ENCODE measurements around the gene USP44. TPM values are rescaled to one million over a fixed set of nuclear protein-coding genes. Genes with fewer than 3 reads are reported as not detected.
"Not testable (repeated sequence)": the region's sequence is repeated elsewhere in the genome, so short reads cannot be mapped to it uniquely, and the experiment has no call there.

The USP44 gene
- polyA plus RNA-seq, 1 donor from 2014 or later, result 3.7 TPM

DNA sequence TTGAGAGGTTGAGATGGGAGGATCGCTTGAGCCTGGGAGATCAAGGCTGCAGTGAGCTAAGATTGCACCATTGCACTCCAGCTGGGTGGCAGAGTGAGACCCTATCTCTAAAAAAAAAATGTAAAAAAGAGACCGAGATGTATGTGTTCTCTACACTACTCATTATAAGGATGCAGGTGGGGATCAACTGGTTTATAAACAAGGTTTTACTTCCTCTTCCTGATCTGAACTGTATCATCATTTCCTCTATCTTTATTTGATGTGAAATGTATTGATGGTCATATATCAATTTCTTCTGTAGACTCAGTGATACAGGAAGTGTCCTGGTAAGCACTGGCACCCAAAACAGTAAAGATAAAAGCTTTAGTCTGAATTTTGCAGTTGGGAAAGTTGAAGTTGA lies 20.1 kb upstream of the USP44 start:
- Histone ChIP-seq H3K4me3 (ENCODE audit: low read length) (no peak overlapping the region), H3F3A (ENCODE audit: insufficient read depth, low read length, poor library complexity, severe bottlenecking) (no peaks in the 10 kb centered on the region), H3K9ac (ENCODE audit: low read length) (no peak overlapping the region), H3K27ac (ENCODE audit: low read length) (no peak overlapping the region), H3K9me3 (ENCODE audit: low read length) (no peaks in the 10 kb centered on the region), H3K4me2 (ENCODE audit: low read length) (no peak overlapping the region), H3K79me2 (replicated peaks; ENCODE audit: insufficient read depth, low read length) (no peaks in the 10 kb centered on the region), H3K9me2 (ENCODE audit: insufficient read depth, low read length) (no peaks in the 10 kb centered on the region), H3K36me3 (ENCODE audit: insufficient read depth, low read length) (no peaks in the 10 kb centered on the region), H4K20me1 (ENCODE audit: insufficient read depth) (no peaks in the 10 kb centered on the region), H3K27me3 (ENCODE audit: insufficient read depth, low read depth, low read length) (no peaks in the 10 kb centered on the region), H2AFZ (ENCODE audit: low read depth, low read length) (no peak overlapping the region)
- TF ChIP-seq EZH2 (IDR thresholded peaks at IDR 0.05; ENCODE audit: borderline replicate concordance, insufficient read depth, low read length, poor library complexity, severe bottlenecking) (no peak), TAF1 (IDR thresholded peaks at IDR 0.05; ENCODE audit: low read depth) (no peak), EP300 (conservative IDR thresholded peaks at IDR 0.05; ENCODE audit: poor library complexity, severe bottlenecking) (no peak), RAD21 (conservative IDR thresholded peaks at IDR 0.05) (no peak), SMC3 (conservative IDR thresholded peaks at IDR 0.05; ENCODE audit: poor library complexity) (no peak), POLR2AphosphoS5 (IDR thresholded peaks at IDR 0.05) (no peak), MXI1 (conservative IDR thresholded peaks at IDR 0.05; ENCODE audit: poor library complexity, severe bottlenecking) (no peak)
- TF ChIP-seq, protein P1, sequence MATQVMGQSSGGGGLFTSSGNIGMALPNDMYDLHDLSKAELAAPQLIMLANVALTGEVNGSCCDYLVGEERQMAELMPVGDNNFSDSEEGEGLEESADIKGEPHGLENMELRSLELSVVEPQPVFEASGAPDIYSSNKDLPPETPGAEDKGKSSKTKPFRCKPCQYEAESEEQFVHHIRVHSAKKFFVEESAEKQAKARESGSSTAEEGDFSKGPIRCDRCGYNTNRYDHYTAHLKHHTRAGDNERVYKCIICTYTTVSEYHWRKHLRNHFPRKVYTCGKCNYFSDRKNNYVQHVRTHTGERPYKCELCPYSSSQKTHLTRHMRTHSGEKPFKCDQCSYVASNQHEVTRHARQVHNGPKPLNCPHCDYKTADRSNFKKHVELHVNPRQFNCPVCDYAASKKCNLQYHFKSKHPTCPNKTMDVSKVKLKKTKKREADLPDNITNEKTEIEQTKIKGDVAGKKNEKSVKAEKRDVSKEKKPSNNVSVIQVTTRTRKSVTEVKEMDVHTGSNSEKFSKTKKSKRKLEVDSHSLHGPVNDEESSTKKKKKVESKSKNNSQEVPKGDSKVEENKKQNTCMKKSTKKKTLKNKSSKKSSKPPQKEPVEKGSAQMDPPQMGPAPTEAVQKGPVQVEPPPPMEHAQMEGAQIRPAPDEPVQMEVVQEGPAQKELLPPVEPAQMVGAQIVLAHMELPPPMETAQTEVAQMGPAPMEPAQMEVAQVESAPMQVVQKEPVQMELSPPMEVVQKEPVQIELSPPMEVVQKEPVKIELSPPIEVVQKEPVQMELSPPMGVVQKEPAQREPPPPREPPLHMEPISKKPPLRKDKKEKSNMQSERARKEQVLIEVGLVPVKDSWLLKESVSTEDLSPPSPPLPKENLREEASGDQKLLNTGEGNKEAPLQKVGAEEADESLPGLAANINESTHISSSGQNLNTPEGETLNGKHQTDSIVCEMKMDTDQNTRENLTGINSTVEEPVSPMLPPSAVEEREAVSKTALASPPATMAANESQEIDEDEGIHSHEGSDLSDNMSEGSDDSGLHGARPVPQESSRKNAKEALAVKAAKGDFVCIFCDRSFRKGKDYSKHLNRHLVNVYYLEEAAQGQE (IDR thresholded peaks at IDR 0.05; ENCODE audit: borderline replicate concordance), result no peak
- TF ChIP-seq, protein P2, sequence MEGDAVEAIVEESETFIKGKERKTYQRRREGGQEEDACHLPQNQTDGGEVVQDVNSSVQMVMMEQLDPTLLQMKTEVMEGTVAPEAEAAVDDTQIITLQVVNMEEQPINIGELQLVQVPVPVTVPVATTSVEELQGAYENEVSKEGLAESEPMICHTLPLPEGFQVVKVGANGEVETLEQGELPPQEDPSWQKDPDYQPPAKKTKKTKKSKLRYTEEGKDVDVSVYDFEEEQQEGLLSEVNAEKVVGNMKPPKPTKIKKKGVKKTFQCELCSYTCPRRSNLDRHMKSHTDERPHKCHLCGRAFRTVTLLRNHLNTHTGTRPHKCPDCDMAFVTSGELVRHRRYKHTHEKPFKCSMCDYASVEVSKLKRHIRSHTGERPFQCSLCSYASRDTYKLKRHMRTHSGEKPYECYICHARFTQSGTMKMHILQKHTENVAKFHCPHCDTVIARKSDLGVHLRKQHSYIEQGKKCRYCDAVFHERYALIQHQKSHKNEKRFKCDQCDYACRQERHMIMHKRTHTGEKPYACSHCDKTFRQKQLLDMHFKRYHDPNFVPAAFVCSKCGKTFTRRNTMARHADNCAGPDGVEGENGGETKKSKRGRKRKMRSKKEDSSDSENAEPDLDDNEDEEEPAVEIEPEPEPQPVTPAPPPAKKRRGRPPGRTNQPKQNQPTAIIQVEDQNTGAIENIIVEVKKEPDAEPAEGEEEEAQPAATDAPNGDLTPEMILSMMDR (IDR thresholded peaks at IDR 0.05; ENCODE audit: poor library complexity, severe bottlenecking), result no peak

DNA sequence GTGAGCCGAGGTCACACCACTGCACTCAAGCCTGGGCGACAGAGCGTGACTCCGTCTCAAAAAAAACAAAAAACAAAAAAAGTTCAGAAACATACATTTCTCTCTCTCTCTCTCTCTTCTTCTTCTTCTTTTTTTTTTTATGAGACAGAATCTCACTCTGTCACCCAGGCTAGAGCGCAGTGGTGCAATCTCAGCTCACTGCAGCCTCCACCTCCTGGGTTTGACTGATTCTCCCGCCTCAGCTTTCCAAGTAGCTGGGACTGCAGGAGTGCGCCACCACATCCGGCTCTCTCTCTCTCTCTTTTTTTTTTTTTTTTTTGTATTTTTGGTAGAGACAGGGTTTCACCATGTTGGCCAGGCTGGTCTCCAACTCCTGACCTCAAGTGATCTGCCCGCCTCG lies 16.8 kb upstream of the USP44 start:
- not testable (repeated sequence) for H3K27me3 ChIP-seq (ENCODE audit: insufficient read depth, low read depth, low read length); H3K9me2 ChIP-seq (ENCODE audit: insufficient read depth, low read length); H3K4me2 ChIP-seq (ENCODE audit: low read length); H3K9ac ChIP-seq (ENCODE audit: low read length); H4K20me1 ChIP-seq (ENCODE audit: insufficient read depth); H3F3A ChIP-seq (ENCODE audit: insufficient read depth, low read length, poor library complexity, severe bottlenecking); H3K9me3 ChIP-seq (ENCODE audit: low read length); H2AFZ ChIP-seq (ENCODE audit: low read depth, low read length); H3K4me3 ChIP-seq (ENCODE audit: low read length); H3K79me2 ChIP-seq (replicated peaks; ENCODE audit: insufficient read depth, low read length); H3K36me3 ChIP-seq (ENCODE audit: insufficient read depth, low read length); H3K27ac ChIP-seq (ENCODE audit: low read length)

DNA sequence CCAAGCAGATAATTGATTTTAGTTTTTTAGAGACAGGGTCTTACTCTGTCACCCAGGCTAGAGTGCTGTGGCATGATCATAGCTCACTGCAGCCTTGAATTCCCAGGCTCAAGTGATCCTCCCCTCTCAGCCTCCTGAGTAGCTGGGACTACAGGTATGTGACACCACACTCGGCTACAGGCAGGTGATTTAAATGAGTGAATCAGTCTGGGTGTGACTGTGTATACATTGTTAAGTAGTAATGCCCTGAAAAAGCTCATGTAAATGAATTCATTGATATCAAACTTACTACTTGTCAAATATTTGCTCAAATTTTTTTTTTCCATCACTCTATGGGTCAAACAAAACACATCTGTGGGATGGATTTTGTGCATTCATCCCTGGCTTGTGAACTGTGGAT lies 6.3 kb upstream of the USP44 start:
- Histone ChIP-seq H3K79me2 (replicated peaks; ENCODE audit: insufficient read depth, low read length) (no peaks in the 10 kb centered on the region), H3K4me3 (ENCODE audit: low read length) (no peak overlapping the region), H3K9me3 (ENCODE audit: low read length) (no peaks in the 10 kb centered on the region), H3K27me3 (ENCODE audit: insufficient read depth, low read depth, low read length) (no peaks in the 10 kb centered on the region), H2AFZ (ENCODE audit: low read depth, low read length) (no peak overlapping the region), H3F3A (ENCODE audit: insufficient read depth, low read length, poor library complexity, severe bottlenecking) (no peaks in the 10 kb centered on the region), H3K36me3 (ENCODE audit: insufficient read depth, low read length) (no peaks in the 10 kb centered on the region), H3K9ac (ENCODE audit: low read length) (no peak overlapping the region), H3K4me2 (ENCODE audit: low read length) (no peak overlapping the region), H3K9me2 (ENCODE audit: insufficient read depth, low read length) (no peaks in the 10 kb centered on the region), H4K20me1 (ENCODE audit: insufficient read depth) (no peaks in the 10 kb centered on the region), H3K27ac (ENCODE audit: low read length) (no peak overlapping the region)
- TF ChIP-seq MXI1 (conservative IDR thresholded peaks at IDR 0.05; ENCODE audit: poor library complexity, severe bottlenecking) (no peak), POLR2AphosphoS5 (IDR thresholded peaks at IDR 0.05) (no peak), TAF1 (IDR thresholded peaks at IDR 0.05; ENCODE audit: low read depth) (no peak), EZH2 (IDR thresholded peaks at IDR 0.05; ENCODE audit: borderline replicate concordance, insufficient read depth, low read length, poor library complexity, severe bottlenecking) (no peak), RAD21 (conservative IDR thresholded peaks at IDR 0.05) (no peak), SMC3 (conservative IDR thresholded peaks at IDR 0.05; ENCODE audit: poor library complexity) (no peak), EP300 (conservative IDR thresholded peaks at IDR 0.05; ENCODE audit: poor library complexity, severe bottlenecking) (no peak)
- TF ChIP-seq, protein P2 (IDR thresholded peaks at IDR 0.05; ENCODE audit: poor library complexity, severe bottlenecking), result no peak
- TF ChIP-seq, protein P1 (IDR thresholded peaks at IDR 0.05; ENCODE audit: borderline replicate concordance), result no peak

Data from neural cell (in vitro differentiated cells).